T47D (cell line): Measurements from ENCODE around the gene CCR4.
"Not testable (repeated sequence)": the region's sequence is repeated elsewhere in the genome, so short reads cannot be mapped to it uniquely, and the experiment has no call there.

Source experiments
- DNase-seq, 2 experiments: peaks; one replicate each; pipeline versions ENCODE4 v3.0.0 to v3.0.0-alpha.2; 2011 to 2012; ENCODE audit warnings: low read depth in 1 of 2, low spot score in 1 of 2
- JUND ChIP-seq: IDR thresholded peaks from 2 replicates; pipeline ENCODE4 v1.6.1; 2012; ENCODE audit warnings: low read depth
- in situ Hi-C: cut with HindIII; loops from 2 replicates; pipeline ENCODE4 v1.10.0; 2016; ENCODE audit warnings: low sequenced_read_pairs, low pct_unique_long_range_greater_than_20kb

Gene CCR4

DNA sequence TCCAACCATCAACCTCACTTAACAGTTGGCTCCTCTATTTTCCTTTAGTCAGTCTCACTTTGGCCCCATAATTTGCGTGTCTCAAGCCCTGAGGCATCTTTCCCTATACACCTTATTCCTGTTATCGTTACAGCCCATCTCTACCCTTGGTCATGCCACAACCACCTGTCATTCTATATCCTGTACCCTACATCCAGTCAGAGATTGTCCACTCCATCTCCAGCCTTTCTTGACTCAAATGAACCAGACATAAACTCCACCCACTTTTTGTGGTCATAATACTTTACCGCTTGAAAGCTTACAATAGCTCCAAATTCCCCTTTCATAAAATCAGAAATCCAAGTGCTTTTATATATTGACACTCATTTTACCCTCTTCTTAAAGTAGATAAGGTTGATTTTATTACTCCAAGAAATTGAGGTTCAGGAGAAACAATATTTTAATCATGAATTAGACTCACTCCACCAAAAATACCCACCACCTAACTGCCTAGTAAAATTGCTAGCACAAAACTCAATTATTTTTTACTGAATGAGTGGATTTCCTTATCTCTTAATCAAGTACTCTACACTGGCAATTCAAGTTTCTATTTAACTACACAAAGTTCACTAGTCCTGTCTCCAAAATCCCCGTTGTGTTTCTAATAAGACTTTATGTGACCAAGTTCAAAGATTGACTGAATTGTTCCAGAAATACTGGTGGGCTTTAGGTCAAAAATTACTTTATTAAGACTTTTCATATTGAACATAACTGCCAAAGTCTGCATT, 9.1 kb downstream of the CCR4 start:
- in situ Hi-C loops: no loop called here

GRCh38 chr3:32961189-32961715, 9.8 kb downstream of the CCR4 start:
- no peak for TF ChIP-seq JUND
- DNase-seq: no peak
- in situ Hi-C loops: no loop called here

More for the DNA sequence above, 9.1 kb downstream of the CCR4 start:
- no peak for DNase-seq
- no peak for TF ChIP-seq JUND

GRCh38 chr3:32963871-32964270, 12.4 kb downstream of the CCR4 start:
- no peak for TF ChIP-seq JUND
- DNase-seq: no peak
- in situ Hi-C loops: no loop called here

DNA sequence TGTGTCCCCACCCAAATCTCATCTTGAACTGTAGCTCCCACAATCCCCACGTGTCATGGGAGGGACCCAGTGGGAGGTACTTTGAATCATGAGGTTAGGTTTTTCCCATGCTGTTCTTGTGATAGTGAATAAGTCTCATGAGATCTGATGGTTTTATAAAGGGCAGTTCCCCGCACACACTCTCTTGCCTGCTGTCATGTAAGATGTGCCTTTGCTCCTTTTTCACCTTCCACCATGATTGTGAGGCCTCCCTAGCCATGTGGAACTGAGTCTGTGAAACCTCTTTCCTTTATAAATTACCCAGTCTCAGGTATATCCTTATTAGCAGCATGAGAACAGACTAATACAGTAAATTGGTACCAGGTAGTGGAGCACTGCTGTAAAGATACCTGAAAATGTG, 13.3 kb downstream of the CCR4 start:
- in situ Hi-C loops, DNase-seq: not testable (repeated sequence)

GRCh38 chr3:32965617-32966213, 14.3 kb downstream of the CCR4 start:
- DNase-seq, in situ Hi-C loops: not testable (repeated sequence)

GRCh38 chr3:32966627-32967026, 15.2 kb downstream of the CCR4 start:
- in situ Hi-C loops, DNase-seq: not testable (repeated sequence)

DNA sequence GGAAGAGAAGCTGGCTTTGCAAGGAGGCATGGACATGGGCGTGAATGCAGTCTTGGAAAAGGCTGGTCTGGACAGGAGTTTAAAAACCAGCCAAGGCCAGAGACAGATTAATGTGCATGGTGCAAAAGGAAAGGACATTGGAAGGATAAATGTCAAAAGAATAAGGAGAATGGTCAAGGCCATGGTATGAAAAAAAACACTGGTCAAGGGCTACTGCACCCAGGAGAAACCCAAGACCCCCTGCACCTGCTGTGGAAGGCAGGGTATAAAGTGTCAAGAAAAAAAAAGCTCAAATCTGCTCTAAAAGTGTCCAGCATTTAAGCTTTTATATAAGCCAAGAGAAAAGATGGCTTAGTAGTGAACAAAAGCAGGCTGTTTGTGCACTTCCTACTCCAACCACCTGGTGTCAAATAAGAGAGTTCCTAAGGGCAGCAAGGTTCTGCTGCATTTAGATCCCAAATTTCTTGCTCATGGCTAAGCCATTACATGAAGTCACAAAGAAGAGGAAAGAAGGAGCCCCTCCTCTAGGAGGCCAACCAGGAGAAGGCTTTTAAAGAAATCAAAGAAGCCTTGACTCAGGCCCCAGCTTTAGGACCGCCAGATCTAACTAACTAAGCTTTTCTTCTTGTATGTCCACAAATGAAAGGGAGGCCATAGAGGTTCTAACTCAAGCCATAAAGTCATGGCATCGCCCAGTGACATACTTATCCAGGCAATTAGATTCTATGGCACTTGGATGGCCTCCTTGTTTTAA, 16.9 kb downstream of the CCR4 start:
- no peak for TF ChIP-seq JUND
- in situ Hi-C loops: no loop called here
- DNase-seq: no peak

GRCh38 chr3:32968920-32969389, 17.5 kb downstream of the CCR4 start:
- in situ Hi-C loops: no loop called here
- TF ChIP-seq JUND: no peak
- no peak for DNase-seq

GRCh38 chr3:32969656-32970055, 18.2 kb downstream of the CCR4 start:
- peak; percentile 13 to 71 for DNase-seq
- in situ Hi-C loops: no loop called here
- TF ChIP-seq JUND: no peak

DNA sequence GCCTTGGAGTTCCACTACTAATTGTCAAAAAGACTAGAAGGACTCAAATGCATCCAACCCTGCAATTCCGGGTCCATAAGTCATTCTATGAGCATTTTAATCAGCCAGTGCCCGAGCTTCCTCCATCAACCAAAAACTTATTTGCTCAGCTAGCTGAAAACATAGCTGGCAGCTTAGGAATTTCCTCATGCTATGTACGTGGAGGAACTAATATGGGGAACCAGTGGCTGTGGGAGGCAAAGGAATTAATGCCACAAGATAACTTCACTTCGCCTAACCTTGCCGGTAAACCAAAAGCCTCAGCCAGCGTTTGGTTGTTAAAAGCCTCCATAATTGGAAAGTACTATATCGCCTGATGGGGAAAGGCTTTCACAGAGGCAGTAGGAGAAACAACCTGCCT, 19.8 kb downstream of the CCR4 start:
- in situ Hi-C loops, DNase-seq: not testable (repeated sequence)

- in situ Hi-C loops: no loop called here
- DNase-seq: no peak
- no peak for TF ChIP-seq JUND
Observed at GRCh38 chr3:32972482-32973146, 21.2 kb downstream of the CCR4 start.

- DNase-seq: no peak
- in situ Hi-C loops: no loop called here
- no peak for TF ChIP-seq JUND
Observed at GRCh38 chr3:32973982-32974381, 22.5 kb downstream of the CCR4 start.
